ENCODE results near the gene HOXB7. TPM values are rescaled to one million over a fixed set of nuclear protein-coding genes. Genes with fewer than 3 reads are reported as not detected.

Gene HOXB7
- total RNA-seq, 1 donor from 2014 or later: 1.2 TPM

GRCh38 chr17:48617471-48618255 is 6.8 kb upstream of the HOXB7 start:
- ATAC-seq (no peak), DNase-seq (no peak)
- Histone ChIP-seq H3K27me3 (peaks cover 96% of the 10 kb centered on the region), H3K4me3 (no peak overlapping the region), H3K36me3 (no peaks in the 10 kb centered on the region), H3K4me1 (peaks cover 5% of the 10 kb centered on the region), H3K9me3 (no peaks in the 10 kb centered on the region), H3K27ac (no peak overlapping the region)
- no peak for TF ChIP-seq CTCF (IDR thresholded peaks at IDR 0.05)
- intact Hi-C loops (cut with DNase I): loop anchor here (10.0 kb wide), 1 partner anchor 273 kb away; no protein-coding TSS in a partner anchor

- no peak overlapping the region for H3K27ac ChIP-seq
- DNase-seq: no peak
- H3K9me3 ChIP-seq: no peaks in the 10 kb centered on the region
- H3K4me1 ChIP-seq: peaks cover 13% of the 10 kb centered on the region
- ATAC-seq: no peak
- TF ChIP-seq CTCF (IDR thresholded peaks at IDR 0.05): no peak
- intact Hi-C loops (cut with DNase I): loop anchor here (10.0 kb wide), 1 partner anchor 272 kb away; no protein-coding TSS in a partner anchor
- no peaks in the 10 kb centered on the region for H3K36me3 ChIP-seq
- H3K27me3 ChIP-seq: peaks cover 96% of the 10 kb centered on the region
- H3K4me3 ChIP-seq: no peak overlapping the region
Observed at GRCh38 chr17:48616717-48617470, 6.1 kb upstream of the HOXB7 start.

GRCh38 chr17:48615963-48616716 is 5.3 kb upstream of the HOXB7 start:
- Histone ChIP-seq H3K27me3 (peaks cover 96% of the 10 kb centered on the region), H3K4me3 (no peak overlapping the region), H3K4me1 (peaks cover 20% of the 10 kb centered on the region), H3K36me3 (no peaks in the 10 kb centered on the region), H3K9me3 (no peaks in the 10 kb centered on the region), H3K27ac (no peak overlapping the region)
- no peak for TF ChIP-seq CTCF (IDR thresholded peaks at IDR 0.05)
- no peak for ATAC-seq
- intact Hi-C loops (cut with DNase I): loop anchor here (10.0 kb wide), 1 partner anchor 271 kb away; no protein-coding TSS in a partner anchor
- DNase-seq: no peak

GRCh38 chr17:48615047-48615962 is 4.5 kb upstream of the HOXB7 start, which contains the start of gene HOXB8:
Gene HOXB8, minus strand, starts transcription at chr17:48615292. Its CDS starts 588 bp downstream, at chr17:48614704.
- Histone ChIP-seq H3K27me3 (peaks cover 96% of the 10 kb centered on the region), H3K27ac (no peak within 1 kb of the TSS), H3K4me3 (no peak within 1 kb of the TSS), H3K4me1 (peaks cover 27% of the 10 kb centered on the region), H3K36me3 (no peaks in the 10 kb centered on the region), H3K9me3 (no peaks in the 10 kb centered on the region)
- no peak for ATAC-seq
- no peak for TF ChIP-seq CTCF (IDR thresholded peaks at IDR 0.05)
- no peak for DNase-seq
- intact Hi-C loops (cut with DNase I): loop anchor here (10.0 kb wide), 1 partner anchor 271 kb away; no protein-coding TSS in a partner anchor
